Ovary (tissue), 9 donors: ENCODE results near the gene STEAP4. TPM values are rescaled to one million over a fixed set of nuclear protein-coding genes. Genes with fewer than 3 reads are reported as not detected.
"Not testable (repeated sequence)": the region's sequence is repeated elsewhere in the genome, so short reads cannot be mapped to it uniquely, and the experiment has no call there.

Experiments
- DNase-seq, 5 donors: peaks; one replicate each; pipeline ENCODE4 v3.0.0-alpha.2; 2019 to 2020
- H3K27ac ChIP-seq, 2 donors: fragments of 200-600 bp; one replicate each; pipeline versions ENCODE4 v1.5.1 to v1.8.0; 2019 to 2022
- H3K27me3 ChIP-seq: fragments of 200-600 bp; one replicate; pipeline ENCODE4 v1.8.0; 2022
- H3K36me3 ChIP-seq: fragments of 200-600 bp; sonication (generic); one replicate; pipeline ENCODE4 v1.5.1; 2019
- H3K4me1 ChIP-seq: one replicate; pipeline ENCODE4 v1.8.1; 2013; ENCODE audit warnings: mild to moderate bottlenecking, moderate library complexity; ENCODE audit not compliant: insufficient read depth
- H3K4me3 ChIP-seq: fragments of 200-600 bp; sonication (generic); one replicate; pipeline ENCODE4 v1.5.1; 2017
- H3K9me3 ChIP-seq, 2 donors: fragments of 200-600 bp in 1 of 2; sonication (generic) in 1 of 2; one replicate each; pipeline versions ENCODE4 v1.5.1 to v1.8.1; 2013 to 2019; ENCODE audit warnings: mild to moderate bottlenecking in 1 of 2, moderate library complexity in 1 of 2
- EP300 ChIP-seq: sonication (generic); formaldehyde crosslinking; IDR thresholded peaks from one replicate; pipeline ENCODE4 v1.6.1; 2017; ENCODE audit warnings: antibody characterized with exemption
- POLR2A ChIP-seq: fragments of 450-650 bp; IDR thresholded peaks from one replicate; pipeline ENCODE4 v1.6.1; 2017; ENCODE audit warnings: antibody characterized with exemption, mild to moderate bottlenecking, moderate library complexity
- WGBS, 3 donors: extraction: QIAGEN DNeasy Blood & Tissue Kit in 1 of 3; methylation state at CpG; one replicate each; pipeline versions ENCODE4 v1.1.5 to v1.1.7; 2013 to 2017; 5-methylcytosine and 5-hydroxymethylcytosine counted together
- intact Hi-C, 4 donors: fragments of 100-400 bp; cut with DNase I; formaldehyde crosslinking; loops; one replicate each; pipeline versions ENCODE4 v1.11.0 to v1.15.1; 2022 to 2023
- polyA plus RNA-seq, 2 donors: library from polyadenylated mRNA; stranded (reverse); fragments of 200-250 nt in 1 of 2; fragments of 350-450 nt in 1 of 2; fragmentation: Illumina TruSeq in 1 of 2; extraction: RNeasy Lipid Tissue Mini Kit (QIAGEN cat#74804) in 1 of 2; gene quantifications; one replicate each; pipeline ENCODE4 v1.2.3, GENCODE V29; 2013 to 2014
- total RNA-seq, 7 donors: library from RNA; depleted of rRNA in 2 of 7; stranded (reverse); fragments of >200 nt in 2 of 7; fragmentation: NEBNext Ultra II Directional in 3 of 7; extraction: Animal tissue kit (Norgen Biotek cat#: 25700) in 3 of 7; gene quantifications; one replicate each; pipeline versions ENCODE4 v1.1.0 to v1.2.4, GENCODE V29; 2016 to 2023
- TF ChIP-seq, protein P1 (sequence below), 3 donors: fragments of 450-650 bp in 2 of 3; fragments of 200-600 bp in 1 of 3; IDR thresholded peaks; one replicate each; pipeline versions ENCODE4 v1.5.1 to v1.8.0; 2016 to 2022; ENCODE audit warnings: antibody characterized with exemption in 3 of 3, mild to moderate bottlenecking in 1 of 3
- donor health status: DM: no; HTN: no; CAD: no; lungs with moderate emphysema.
- donor health status: DM: no; HTN: no; CAD: no.
- donor health status: Bipolar disorder and iron deficiency.
- donor health status: DM: yes; HTN: yes; CAD: no.
- donor health status: DM: no; HTN: no; CAD: no.
- donor health status: DM: yes; HTN: yes; CAD: no.

STEAP4 gene
- total and polyA plus RNA-seq, 9 donors: 1.4 to 76.0 (median 8.1) TPM

GRCh38 chr7:88269586-88269985 is 37.1 kb downstream of the STEAP4 start:
- DNase-seq: no peak
- Histone ChIP-seq H3K4me1 (no peaks in the 10 kb centered on the region), H3K4me3 (no peak overlapping the region), H3K27me3 (no peaks in the 10 kb centered on the region), H3K27ac (no peak overlapping the region), H3K36me3 (no peaks in the 10 kb centered on the region), H3K9me3 (no peaks in the 10 kb centered on the region)
- 75 to 84% (median 76%) methylated on average over 3 of the region's 3 CpGs for WGBS, 3 donors
- intact Hi-C loops: no loop called here
- no peak for TF ChIP-seq EP300

GRCh38 chr7:88268858-88269257 is 37.8 kb downstream of the STEAP4 start:
- intact Hi-C loops: no loop called here
- WGBS, 3 donors: 31 to 69% (median 44%) methylated on average over 2 of the region's 2 CpGs

GRCh38 chr7:88268051-88268450 is 38.6 kb downstream of the STEAP4 start:
- TF ChIP-seq, protein P1, sequence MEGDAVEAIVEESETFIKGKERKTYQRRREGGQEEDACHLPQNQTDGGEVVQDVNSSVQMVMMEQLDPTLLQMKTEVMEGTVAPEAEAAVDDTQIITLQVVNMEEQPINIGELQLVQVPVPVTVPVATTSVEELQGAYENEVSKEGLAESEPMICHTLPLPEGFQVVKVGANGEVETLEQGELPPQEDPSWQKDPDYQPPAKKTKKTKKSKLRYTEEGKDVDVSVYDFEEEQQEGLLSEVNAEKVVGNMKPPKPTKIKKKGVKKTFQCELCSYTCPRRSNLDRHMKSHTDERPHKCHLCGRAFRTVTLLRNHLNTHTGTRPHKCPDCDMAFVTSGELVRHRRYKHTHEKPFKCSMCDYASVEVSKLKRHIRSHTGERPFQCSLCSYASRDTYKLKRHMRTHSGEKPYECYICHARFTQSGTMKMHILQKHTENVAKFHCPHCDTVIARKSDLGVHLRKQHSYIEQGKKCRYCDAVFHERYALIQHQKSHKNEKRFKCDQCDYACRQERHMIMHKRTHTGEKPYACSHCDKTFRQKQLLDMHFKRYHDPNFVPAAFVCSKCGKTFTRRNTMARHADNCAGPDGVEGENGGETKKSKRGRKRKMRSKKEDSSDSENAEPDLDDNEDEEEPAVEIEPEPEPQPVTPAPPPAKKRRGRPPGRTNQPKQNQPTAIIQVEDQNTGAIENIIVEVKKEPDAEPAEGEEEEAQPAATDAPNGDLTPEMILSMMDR (IDR thresholded peaks at IDR 0.05): no peak
- TF ChIP-seq EP300 (no peak), POLR2A (no peak)
- no peak overlapping the region for H3K27ac ChIP-seq
- H3K36me3 ChIP-seq: no peaks in the 10 kb centered on the region
- H3K27me3 ChIP-seq: no peaks in the 10 kb centered on the region
- 75 to 84% (median 76%) methylated on average over 2 of the region's 2 CpGs for WGBS, 3 donors
- no peaks in the 10 kb centered on the region for H3K9me3 ChIP-seq
- no peak overlapping the region for H3K4me3 ChIP-seq
- intact Hi-C loops: no loop called here
- DNase-seq: no peak
- no peaks in the 10 kb centered on the region for H3K4me1 ChIP-seq

More at GRCh38 chr7:88268858-88269257, 37.8 kb downstream of the STEAP4 start:
- H3K4me1 ChIP-seq: no peaks in the 10 kb centered on the region
- TF ChIP-seq POLR2A (no peak), EP300 (no peak)
- TF ChIP-seq, protein P1 (IDR thresholded peaks at IDR 0.05): no peak
- DNase-seq: no peak
- H3K27ac ChIP-seq: no peak overlapping the region
- H3K27me3 ChIP-seq: no peaks in the 10 kb centered on the region
- no peaks in the 10 kb centered on the region for H3K9me3 ChIP-seq
- H3K36me3 ChIP-seq: no peaks in the 10 kb centered on the region
- H3K4me3 ChIP-seq: no peak overlapping the region

GRCh38 chr7:88267421-88267820 is 39.3 kb downstream of the STEAP4 start:
- Histone ChIP-seq H3K27ac (no peak overlapping the region), H3K4me1 (no peaks in the 10 kb centered on the region), H3K36me3 (no peaks in the 10 kb centered on the region), H3K4me3 (no peak overlapping the region), H3K27me3 (no peaks in the 10 kb centered on the region), H3K9me3 (no peaks in the 10 kb centered on the region)
- intact Hi-C loops: no loop called here
- no peak for DNase-seq
- TF ChIP-seq EP300: no peak
- 92 to 95% (median 93%) methylated on average over 4 of the region's 4 CpGs for WGBS, 3 donors

DNA sequence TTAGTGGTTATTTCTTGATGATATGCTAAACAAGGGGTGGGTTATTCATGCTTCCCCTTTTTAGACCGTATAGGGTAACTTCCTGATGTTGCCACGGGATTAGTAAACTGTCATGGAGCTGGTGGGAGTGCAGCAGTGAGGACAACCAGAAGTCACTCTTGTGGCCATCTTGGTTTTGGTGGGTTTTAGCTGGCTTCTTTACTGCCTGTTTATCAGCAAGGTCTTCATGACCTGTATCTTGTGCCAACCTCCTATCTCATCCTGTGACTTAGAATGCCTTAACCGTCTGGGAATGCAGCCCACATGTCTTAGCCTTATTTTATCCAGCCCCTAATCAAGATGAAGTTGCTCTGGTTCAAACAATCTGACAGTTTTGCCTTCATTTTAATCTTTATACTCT is 41.7 kb downstream of the STEAP4 start:
- H3K27ac ChIP-seq, H3K36me3 ChIP-seq, H3K4me1 ChIP-seq, intact Hi-C loops, DNase-seq, H3K4me3 ChIP-seq, H3K9me3 ChIP-seq, H3K27me3 ChIP-seq: not testable (repeated sequence)
- 54 to 61% (median 54%) methylated on average over 3 of the region's 3 CpGs for WGBS, 3 donors

DNA sequence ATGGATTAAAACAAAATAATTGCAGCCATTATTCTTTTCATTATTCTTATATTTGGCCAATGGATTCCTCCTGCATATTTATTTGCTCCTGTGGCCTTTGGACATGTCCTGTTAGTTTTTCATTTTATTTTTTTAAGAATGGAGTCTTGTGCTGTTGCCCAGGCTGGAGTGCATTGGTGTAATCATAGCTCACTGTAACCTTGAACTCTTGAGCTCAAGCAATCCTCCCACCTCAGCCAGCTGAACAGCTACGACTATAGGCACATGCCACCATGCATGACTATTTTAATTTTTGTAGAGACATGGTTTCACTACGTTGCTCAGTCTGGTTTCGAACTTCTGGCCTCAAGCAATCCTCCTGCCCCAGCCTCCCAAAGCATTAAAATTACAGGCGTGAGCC is 44.1 kb downstream of the STEAP4 start:
- intact Hi-C loops: no loop called here
- Histone ChIP-seq H3K27me3 (no peaks in the 10 kb centered on the region), H3K4me1 (no peaks in the 10 kb centered on the region), H3K9me3 (no peaks in the 10 kb centered on the region), H3K4me3 (no peak overlapping the region), H3K27ac (no peak overlapping the region), H3K36me3 (no peaks in the 10 kb centered on the region)
- DNase-seq: no peak
- WGBS, 3 donors: 69 to 76% (median 71%) methylated on average over 4 of the region's 4 CpGs
- TF ChIP-seq EP300 (no peak), POLR2A (no peak)
- TF ChIP-seq, protein P1 (IDR thresholded peaks at IDR 0.05): no peak
